ENCODE results near the gene TMEM131L. TPM values are rescaled to one million over a fixed set of nuclear protein-coding genes. Genes with fewer than 3 reads are reported as not detected.

Gene TMEM131L
- total and polyA plus RNA-seq, 3 donors from 2014 or later, result 9.1 to 15.0 (median 12.6) TPM

DNA sequence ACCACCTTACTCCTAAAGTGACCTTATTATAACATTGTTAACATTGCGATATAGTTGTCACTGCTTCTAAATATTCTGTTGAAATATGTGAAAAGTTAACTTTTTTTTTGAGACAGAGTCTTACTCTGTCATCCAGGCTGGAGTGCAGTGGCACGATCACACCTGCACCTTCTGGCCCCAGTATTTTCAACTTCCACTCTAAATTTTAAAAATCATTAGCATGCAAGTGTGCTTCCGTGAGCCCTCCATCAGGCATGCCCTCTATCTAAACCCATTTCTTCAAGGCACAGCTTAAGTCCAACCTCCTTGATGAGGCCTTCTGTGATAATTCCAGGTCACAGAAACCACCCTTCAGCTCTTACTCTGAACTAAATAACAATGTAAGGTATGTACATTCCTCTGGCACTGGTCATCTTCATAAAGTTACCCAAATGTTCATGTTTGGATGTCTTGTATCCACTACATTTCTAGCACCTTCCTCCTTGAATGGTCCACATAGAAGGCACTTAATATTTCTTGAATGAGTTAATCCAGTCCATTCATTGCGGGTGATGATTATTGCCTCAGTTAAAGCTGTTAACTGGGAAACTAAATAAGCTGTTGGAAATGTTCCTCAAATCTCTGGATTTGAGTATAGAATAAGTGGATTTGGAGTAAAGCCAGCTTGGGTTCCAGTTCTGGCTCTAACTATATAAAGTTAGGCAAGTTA, 38.6 kb upstream of the TMEM131L start:
- intact Hi-C loops (cut with DNase I; ENCODE audit: low total_unique reads), result no loop called here

DNA sequence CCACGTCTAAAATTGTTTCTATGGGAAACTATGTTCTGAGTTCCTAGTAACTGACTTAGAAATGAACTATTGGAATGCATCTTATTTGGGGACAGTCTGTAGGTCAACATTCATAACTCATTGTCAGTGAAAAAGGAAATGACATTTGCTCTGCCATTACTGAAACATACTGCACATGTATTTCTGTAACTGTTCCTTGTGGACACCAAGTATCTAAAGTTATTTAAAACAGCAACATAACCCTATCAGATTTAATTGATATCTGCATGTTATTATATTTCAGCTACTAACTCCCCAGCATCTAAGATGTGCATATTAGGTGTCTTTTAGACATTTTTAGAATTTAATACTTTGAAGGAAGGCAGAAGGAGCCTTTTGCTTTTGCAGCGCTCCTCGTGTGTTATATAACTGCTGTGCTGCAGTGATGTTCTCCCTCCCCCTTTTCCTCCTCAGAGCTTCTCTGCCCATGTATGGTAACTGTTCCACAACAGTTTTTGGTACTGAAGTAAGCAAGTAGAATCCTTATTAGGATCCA, 37.2 kb upstream of the TMEM131L start:
- no peak for DNase-seq
- Histone ChIP-seq H3K27ac (peak overlapping the region in 1 of 2 donors; percentile 8), H3K27me3 (no peaks in the 10 kb centered on the region), H3K9me3 (no peaks in the 10 kb centered on the region), H3K4me1 (no peaks in the 10 kb centered on the region), H3K4me3 (no peak overlapping the region), H3K36me3 (ENCODE audit: low read depth, missing control alignments) (no peaks in the 10 kb centered on the region)
- TF ChIP-seq CTCF (IDR thresholded peaks at IDR 0.05), result no peak
- TF ChIP-seq POLR2A (IDR thresholded peaks at IDR 0.05), result no peak
- WGBS, 2 donors, result 32 to 41% methylated on average over 3 of the region's 3 CpGs
- intact Hi-C loops (cut with DNase I; ENCODE audit: low total_unique reads), result no loop called here

More for the DNA sequence above, 38.6 kb upstream of the TMEM131L start:
- Histone ChIP-seq H3K4me1 (no peaks in the 10 kb centered on the region), H3K27ac (no peak overlapping the region), H3K36me3 (ENCODE audit: low read depth, missing control alignments) (no peaks in the 10 kb centered on the region), H3K9me3 (no peaks in the 10 kb centered on the region), H3K27me3 (no peaks in the 10 kb centered on the region), H3K4me3 (no peak overlapping the region)
- TF ChIP-seq CTCF (IDR thresholded peaks at IDR 0.05), result no peak
- TF ChIP-seq POLR2A (IDR thresholded peaks at IDR 0.05), result no peak
- DNase-seq, result no peak
- WGBS, 2 donors, result 93 to 94% methylated on average over 4 of the region's 4 CpGs

DNA sequence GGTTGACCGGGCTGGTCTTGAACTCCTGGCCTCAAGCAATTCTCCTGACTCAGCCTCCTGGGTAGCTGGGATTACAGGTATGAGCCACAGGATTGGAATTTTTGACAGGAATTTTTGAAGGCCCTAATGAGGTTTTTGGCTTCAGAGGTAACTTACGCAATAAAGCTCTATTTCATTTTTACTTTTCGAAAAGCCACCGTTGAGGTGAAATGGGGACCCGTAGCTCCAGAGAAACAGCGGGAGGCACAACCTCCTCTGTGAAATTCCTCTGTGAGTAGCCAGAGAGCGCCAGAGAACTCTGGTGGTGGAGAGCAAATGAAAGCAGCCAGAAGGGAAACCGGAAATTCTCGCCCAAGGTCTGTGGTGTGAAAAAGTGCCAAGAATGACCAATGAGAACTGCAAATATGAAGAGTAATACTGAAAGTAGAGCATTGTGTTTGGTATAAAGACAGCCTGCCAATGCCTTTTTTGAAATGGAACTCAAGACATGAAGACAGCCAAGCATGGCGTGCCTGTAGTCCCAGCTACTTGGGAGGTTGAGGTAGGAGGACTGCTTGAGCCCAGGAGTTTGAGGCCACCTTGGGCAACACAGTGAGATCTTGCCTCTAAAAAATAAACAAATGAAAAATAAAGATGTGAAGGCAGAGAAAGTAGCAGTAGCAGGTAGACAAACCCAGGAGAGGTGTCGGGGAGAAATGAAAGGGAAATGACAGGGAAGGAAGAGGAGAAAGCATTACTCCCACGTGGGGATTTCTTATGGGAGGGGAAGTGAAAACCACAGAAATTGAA, 33.0 kb upstream of the TMEM131L start:
- DNase-seq, result peak; percentile 32
- H3K27ac ChIP-seq, result no peak overlapping the region
- no peak for TF ChIP-seq POLR2A (IDR thresholded peaks at IDR 0.05)
- TF ChIP-seq CTCF (IDR thresholded peaks at IDR 0.05), result peak in 2 of 3 experiments; percentile 18 to 32
- H3K9me3 ChIP-seq, result no peaks in the 10 kb centered on the region
- no peaks in the 10 kb centered on the region for H3K4me1 ChIP-seq
- WGBS, 2 donors, result 75 to 78% methylated on average over 12 of the region's 12 CpGs
- H3K4me3 ChIP-seq, result no peak overlapping the region
- intact Hi-C loops (cut with DNase I; ENCODE audit: low total_unique reads), result no loop called here
- no peaks in the 10 kb centered on the region for H3K36me3 ChIP-seq (ENCODE audit: low read depth, missing control alignments)
- H3K27me3 ChIP-seq, result no peaks in the 10 kb centered on the region

GRCh38 chr4:153433754-153434105, 32.4 kb upstream of the TMEM131L start:
- 52 to 54% methylated on average over 3 of the region's 3 CpGs for WGBS, 2 donors
- no peak for TF ChIP-seq POLR2A (IDR thresholded peaks at IDR 0.05)
- no peak for TF ChIP-seq CTCF (IDR thresholded peaks at IDR 0.05)
- intact Hi-C loops (cut with DNase I; ENCODE audit: low total_unique reads), result no loop called here
- Histone ChIP-seq H3K27me3 (no peaks in the 10 kb centered on the region), H3K27ac (no peak overlapping the region), H3K4me3 (no peak overlapping the region), H3K36me3 (ENCODE audit: low read depth, missing control alignments) (no peaks in the 10 kb centered on the region), H3K9me3 (no peaks in the 10 kb centered on the region), H3K4me1 (no peaks in the 10 kb centered on the region)
- no peak for DNase-seq

Data from testis (tissue), 3 donors.